ENCODE measurements around the gene MRPL53. TPM values are rescaled to one million over a fixed set of nuclear protein-coding genes. Genes with fewer than 3 reads are reported as not detected.

The MRPL53 gene
- total and polyA plus RNA-seq, 2 of the 13 experiments (the other 11 are each of a cell fraction or from before 2014, with no cell fraction given) = 34.3 to 51.9 TPM

DNA sequence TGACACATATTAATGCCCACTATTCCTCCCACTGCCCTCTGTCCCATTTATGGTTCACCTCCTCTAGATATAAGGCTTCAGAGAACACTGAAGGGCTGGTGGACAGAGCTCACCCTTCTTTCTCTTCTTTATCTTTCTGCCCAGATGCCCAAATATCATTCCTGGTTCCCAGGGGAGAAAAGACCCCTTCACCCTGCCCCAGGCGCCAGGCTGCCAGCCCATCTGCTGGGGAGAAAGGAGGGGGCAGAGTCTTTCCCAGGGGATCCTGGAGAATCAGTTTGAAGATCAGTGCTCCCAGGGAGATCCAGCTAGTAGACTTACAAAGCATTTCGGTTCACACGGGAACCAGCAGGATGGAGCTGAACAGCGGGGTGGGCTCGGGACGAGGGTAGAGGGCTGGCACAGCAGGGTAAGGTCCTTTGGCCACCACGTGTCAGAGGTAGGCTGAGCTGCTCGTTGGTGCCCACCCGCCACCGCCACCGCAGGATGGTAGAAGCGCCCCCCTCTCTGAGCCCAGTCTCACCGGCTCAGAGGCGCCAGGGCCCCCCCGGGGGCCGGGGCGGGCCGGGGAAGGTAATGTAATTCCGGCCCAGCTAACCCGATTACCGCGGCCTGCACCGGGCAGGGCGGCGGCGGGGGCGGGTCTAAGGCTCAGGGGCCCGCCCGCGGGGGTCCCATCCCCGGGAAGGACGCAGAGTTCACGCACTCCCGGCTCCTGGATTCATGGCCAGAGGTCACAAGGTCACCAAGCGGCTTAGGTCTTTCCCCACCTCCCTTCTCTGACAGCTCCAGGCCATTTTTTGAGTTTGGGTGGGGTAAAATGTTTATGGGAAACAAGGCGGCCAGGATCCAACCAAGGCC, 40.5 kb upstream of the MRPL53 start (continued):
- TF ChIP-seq NFYB (CRISPR knock-in tag; IDR thresholded peaks at IDR 0.05) (no peak), HDAC6 (IDR thresholded peaks at IDR 0.05; ENCODE audit: low read depth, low read length) (no peak), ZNF468 (CRISPR knock-in tag; IDR thresholded peaks at IDR 0.05) (0 out of 2 replicates have a peak, but pooled peaks have one; percentile 47), ZFP1 (CRISPR knock-in tag; IDR thresholded peaks at IDR 0.05) (no peak), SP5 (CRISPR knock-in tag; IDR thresholded peaks at IDR 0.05; ENCODE audit: borderline replicate concordance, low read depth) (peak; percentile 59; the same call in 1 of the 2 replicates), FOXK1 (CRISPR knock-in tag; IDR thresholded peaks at IDR 0.05; ENCODE audit: borderline replicate concordance, low read depth) (peak; percentile 29; the same call in 1 of the 2 replicates), ZNF713 (CRISPR knock-in tag; IDR thresholded peaks at IDR 0.05) (no peak), THRA (CRISPR knock-in tag; IDR thresholded peaks at IDR 0.05; ENCODE audit: borderline replicate concordance) (no peak), SOX13 (IDR thresholded peaks at IDR 0.05) (no peak), SOX13 (CRISPR knock-in tag; conservative IDR thresholded peaks at IDR 0.05 in 1 of 2, IDR thresholded peaks at IDR 0.05 in 1 of 2) (no peak), ZNF264 (CRISPR knock-in tag; IDR thresholded peaks at IDR 0.05) (no peak), HMG20A (CRISPR knock-in tag; IDR thresholded peaks at IDR 0.05; ENCODE audit: borderline replicate concordance) (no peak), ATAD3A (CRISPR knock-in tag; IDR thresholded peaks at IDR 0.05) (no peak), ISX (CRISPR knock-in tag; conservative IDR thresholded peaks at IDR 0.05) (no peak), ATF1 (CRISPR knock-in tag; IDR thresholded peaks at IDR 0.05) (no peak), ZFP90 (CRISPR knock-in tag; IDR thresholded peaks at IDR 0.05; ENCODE audit: borderline replicate concordance) (no peak), ZNF639 (CRISPR knock-in tag; conservative IDR thresholded peaks at IDR 0.05) (no peak), ZNF513 (CRISPR knock-in tag; conservative IDR thresholded peaks at IDR 0.05) (no peak), SAP130 (CRISPR knock-in tag; IDR thresholded peaks at IDR 0.05; ENCODE audit: low read depth) (peak; percentile 23), GLI4 (CRISPR knock-in tag; IDR thresholded peaks at IDR 0.05; ENCODE audit: borderline replicate concordance) (no peak), ZNF326 (CRISPR knock-in tag; IDR thresholded peaks at IDR 0.05; ENCODE audit: borderline replicate concordance) (no peak), ZNF781 (CRISPR knock-in tag; IDR thresholded peaks at IDR 0.05; ENCODE audit: borderline replicate concordance, not compliant biosample characterization) (peak; percentile 36), HNF4G (IDR thresholded peaks at IDR 0.05; ENCODE audit: borderline replicate concordance, low read depth, low read length) (peak; percentile 44; the same call in 1 of the 2 replicates), HNF4G (CRISPR knock-in tag; IDR thresholded peaks at IDR 0.05; ENCODE audit: borderline replicate concordance, low read depth) (no peak), ARNTL (CRISPR knock-in tag; IDR thresholded peaks at IDR 0.05) (no peak)
- TF ChIP-seq, protein P1, sequence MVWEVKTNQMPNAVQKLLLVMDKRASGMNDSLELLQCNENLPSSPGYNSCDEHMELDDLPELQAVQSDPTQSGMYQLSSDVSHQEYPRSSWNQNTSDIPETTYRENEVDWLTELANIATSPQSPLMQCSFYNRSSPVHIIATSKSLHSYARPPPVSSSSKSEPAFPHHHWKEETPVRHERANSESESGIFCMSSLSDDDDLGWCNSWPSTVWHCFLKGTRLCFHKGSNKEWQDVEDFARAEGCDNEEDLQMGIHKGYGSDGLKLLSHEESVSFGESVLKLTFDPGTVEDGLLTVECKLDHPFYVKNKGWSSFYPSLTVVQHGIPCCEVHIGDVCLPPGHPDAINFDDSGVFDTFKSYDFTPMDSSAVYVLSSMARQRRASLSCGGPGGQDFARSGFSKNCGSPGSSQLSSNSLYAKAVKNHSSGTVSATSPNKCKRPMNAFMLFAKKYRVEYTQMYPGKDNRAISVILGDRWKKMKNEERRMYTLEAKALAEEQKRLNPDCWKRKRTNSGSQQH (CRISPR knock-in tag; IDR thresholded peaks at IDR 0.05; ENCODE audit: low read depth) = no peak

All from HepG2 (cell line).